GM21515 (cell line): ENCODE measurements around the gene INPP4A.
A peak's percentile ranks its signal among the peaks of the same experiment; 100 is the strongest.

Experiments
- ATAC-seq: cut with Tn5 transposase; IDR thresholded peaks from one replicate; pipeline ENCODE4 v1.9.1; 2021; ENCODE audit not compliant: unreplicated experiment

The INPP4A gene

GRCh38 chr2:98608962-98609604 lies 164.4 kb downstream of the INPP4A start:
- ATAC-seq, result no peak

GRCh38 chr2:98614024-98614739 lies 169.5 kb downstream of the INPP4A start:
- ATAC-seq, result no peak

- ATAC-seq, result no peak
Measured at GRCh38 chr2:98615481-98615880, 170.8 kb downstream of the INPP4A start.

- no peak for ATAC-seq
Measured at GRCh38 chr2:98617149-98617548, 172.5 kb downstream of the INPP4A start.

GRCh38 chr2:98623657-98624056 lies 179.0 kb downstream of the INPP4A start:
- no peak for ATAC-seq

- no peak for ATAC-seq
Measured at GRCh38 chr2:98632351-98632750, 187.7 kb downstream of the INPP4A start.

GRCh38 chr2:98634406-98635092 lies 189.9 kb downstream of the INPP4A start:
- ATAC-seq, result no peak

- ATAC-seq, result peak; percentile 90
Measured at GRCh38 chr2:98637401-98638147, 192.9 kb downstream of the INPP4A start.

- no peak for ATAC-seq
Measured at GRCh38 chr2:98643496-98644100, 198.9 kb downstream of the INPP4A start.
